Activated CD8-positive, alpha-beta T cell treated with anti-CD3 and anti-CD28 coated beads for 36 hours (primary cell): ENCODE data around the gene OIP5. TPM values are rescaled to one million over a fixed set of nuclear protein-coding genes. Genes with fewer than 3 reads are reported as not detected.

Experiments
- ATAC-seq: fragments of 200-7000 bp; cut with Tn5 transposase; one replicate; pipeline ENCODE4 v1.10.0; 2021; ENCODE audit warnings: mild to moderate bottlenecking, moderate library complexity
- CTCF ChIA-PET: fragments of 350-600 bp; sonication (Branson Sonifier 250); formaldehyde crosslinking; loops from one replicate; lab custom pipeline; 2021; ENCODE audit warnings: antibody characterized with exemption; lab: Charles Lee
- POLR2A ChIA-PET: fragments of 350-600 bp; sonication (Branson Sonifier 250); formaldehyde crosslinking; loops from one replicate; lab custom pipeline; 2021; ENCODE audit warnings: antibody characterized with exemption; lab: Charles Lee
- DNase-seq: peaks from one replicate; pipeline ENCODE4 v3.0.0-alpha.2; 2020
- H3K27ac Mint-ChIP-seq: one replicate; pipeline ENCODE4 v1.8.0; 2021; ENCODE audit warnings: mild to moderate bottlenecking, mixed read lengths
- H3K27me3 Mint-ChIP-seq: one replicate; pipeline ENCODE4 v1.8.0; 2021; ENCODE audit warnings: mixed read lengths
- H3K36me3 Mint-ChIP-seq: one replicate; pipeline ENCODE4 v1.8.0; 2021; ENCODE audit warnings: low read depth, mixed read lengths
- H3K4me1 Mint-ChIP-seq: one replicate; pipeline ENCODE4 v1.8.0; 2021; ENCODE audit warnings: low read depth, mixed read lengths
- H3K4me3 Mint-ChIP-seq: one replicate; pipeline ENCODE4 v1.8.0; 2021; ENCODE audit warnings: mild to moderate bottlenecking, moderate library complexity, mixed read lengths
- H3K9me3 Mint-ChIP-seq: one replicate; pipeline ENCODE4 v1.8.0; 2021; ENCODE audit warnings: mixed read lengths
- CTCF ChIP-seq: fragments of 200-600 bp; IDR thresholded peaks from one replicate; pipeline ENCODE4 v1.8.0; 2022; ENCODE audit warnings: antibody characterized with exemption, mild to moderate bottlenecking
- intact Hi-C: fragments of 100-400 bp; cut with micrococcal nuclease; formaldehyde crosslinking; loops from one replicate; pipeline ENCODE4 v1.10.0; 2022
- total RNA-seq, 2 experiments: library from RNA; stranded (reverse); gene quantifications; one replicate each; pipeline ENCODE4 v1.2.3, GENCODE V29; 2021

OIP5 gene
- total RNA-seq, 2 experiments from 2014 or later, result 13.5 to 13.6 TPM

GRCh38 chr15:41337631-41338522 lies 5.5 kb upstream of the OIP5 start:
- Mint-ChIP-seq H3K4me3 (no peak overlapping the region), H3K36me3 (peaks cover 52% of the 10 kb centered on the region), H3K27me3 (no peaks in the 10 kb centered on the region), H3K9me3 (no peaks in the 10 kb centered on the region), H3K4me1 (peaks cover 19% of the 10 kb centered on the region), H3K27ac (no peak overlapping the region)
- CTCF ChIA-PET, result no interaction called here
- ATAC-seq (no peak), DNase-seq (no peak)
- TF ChIP-seq CTCF, result no peak
- intact Hi-C loops, result no loop called here
- POLR2A ChIA-PET, result interaction anchor here (1.0 kb wide), 1 partner anchor 28 kb away, joined by 3 read pairs; no protein-coding TSS in a partner anchor

DNA sequence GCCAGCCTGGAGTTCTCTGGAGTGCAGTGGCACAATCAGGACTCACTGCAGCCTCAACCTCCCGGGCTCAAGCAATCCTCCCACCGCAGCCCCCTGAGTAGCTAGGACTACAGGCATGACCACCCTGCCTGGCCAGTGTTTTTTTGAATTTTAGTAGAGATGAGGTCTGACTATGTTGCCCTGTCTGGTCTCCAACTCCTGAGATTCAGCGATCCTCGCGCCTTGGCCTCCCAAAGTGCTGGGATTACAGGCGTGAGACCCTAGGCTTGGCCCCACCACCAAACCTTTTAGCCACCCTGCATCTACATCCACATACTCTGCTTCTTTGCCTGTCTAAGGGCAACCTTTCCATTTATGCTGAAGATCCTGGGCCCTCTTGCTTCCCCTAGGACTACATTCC lies 4.7 kb upstream of the OIP5 start:
- Mint-ChIP-seq H3K27me3 (no peaks in the 10 kb centered on the region), H3K27ac (no peak overlapping the region), H3K4me3 (no peak overlapping the region), H3K4me1 (peaks cover 19% of the 10 kb centered on the region), H3K36me3 (peaks cover 44% of the 10 kb centered on the region), H3K9me3 (no peaks in the 10 kb centered on the region)
- intact Hi-C loops, result no loop called here
- no peak for TF ChIP-seq CTCF
- ChIA-PET POLR2A (interaction anchor here (0.6 to 1.0 kb wide), 2 partner anchors 27 to 332 kb away, joined by 3 read pairs; no protein-coding TSS in a partner anchor), CTCF (no interaction called here)
- DNase-seq (no peak), ATAC-seq (no peak)

DNA sequence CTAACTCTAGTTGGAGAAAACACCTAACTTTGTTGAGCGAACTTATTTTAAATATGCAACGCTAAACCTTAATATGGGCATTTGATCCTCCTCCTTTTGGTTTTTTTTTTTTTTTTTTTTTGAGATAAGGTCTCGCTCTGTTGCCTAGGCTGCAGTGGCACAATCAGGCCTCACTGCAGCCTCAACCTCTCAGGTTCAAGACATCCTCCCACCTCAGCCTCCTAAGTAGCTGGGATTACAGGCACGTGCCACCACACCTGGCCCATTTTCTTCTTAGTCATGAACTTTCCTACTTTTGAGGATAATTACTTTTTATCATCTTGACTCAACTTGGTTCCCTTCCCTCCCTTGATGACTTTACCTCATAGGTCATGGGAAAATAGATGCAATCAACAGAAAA lies 4.2 kb upstream of the OIP5 start:
- CTCF ChIA-PET, result no interaction called here
- POLR2A ChIA-PET, result interaction anchor here (0.6 to 1.0 kb wide), 2 partner anchors 27 to 332 kb away, joined by 3 read pairs; no protein-coding TSS in a partner anchor
- intact Hi-C loops, result no loop called here
- ATAC-seq (no peak), DNase-seq (no peak)
- Mint-ChIP-seq H3K9me3 (no peaks in the 10 kb centered on the region), H3K36me3 (peaks cover 39% of the 10 kb centered on the region), H3K4me1 (peaks cover 21% of the 10 kb centered on the region), H3K27me3 (no peaks in the 10 kb centered on the region), H3K4me3 (no peak overlapping the region), H3K27ac (no peak overlapping the region)
- TF ChIP-seq CTCF, result no peak

- peak overlapping the region; percentile 92 for H3K4me3 Mint-ChIP-seq
- no peaks in the 10 kb centered on the region for H3K9me3 Mint-ChIP-seq
- intact Hi-C loops, result loop anchor here (5.0 kb wide), 1 partner anchor 47 kb away; no protein-coding TSS in a partner anchor
- DNase-seq (no peak), ATAC-seq (no peak)
- H3K4me1 Mint-ChIP-seq, result peaks cover 23% of the 10 kb centered on the region
- ChIA-PET CTCF (interaction anchor here (1.5 kb wide), 1 partner anchor 33 kb away, joined by 3 read pairs; no protein-coding TSS in a partner anchor), POLR2A (interaction anchor here (0.5 to 2.6 kb wide), 3 partner anchors 9 to 82 kb away, joined by 3 to 18 read pairs (median 5); no protein-coding TSS in a partner anchor)
- H3K27me3 Mint-ChIP-seq, result no peaks in the 10 kb centered on the region
- peak overlapping the region; percentile 33 for H3K27ac Mint-ChIP-seq
- peaks cover 21% of the 10 kb centered on the region for H3K36me3 Mint-ChIP-seq
- no peak for TF ChIP-seq CTCF
Observed at GRCh38 chr15:41334293-41335120, 2.1 kb upstream of the OIP5 start.
